OCI-LY7 (cell line): Measurements from ENCODE around the gene TBC1D4. TPM values are rescaled to one million over a fixed set of nuclear protein-coding genes. Genes with fewer than 3 reads are reported as not detected.

Source experiments
- BruUV-seq: library from RNA; stranded (reverse); fragments of 400-500 nt; replicated peaks from 2 replicates; lab custom pipeline; 2021; lab: Mats Ljungman, UMichigan
- CTCF ChIA-PET: fragments of 300-600 bp; sonication (Branson Sonifier 250); formaldehyde crosslinking; loops from one replicate; lab custom pipeline; 2022; ENCODE audit warnings: antibody characterized with exemption; ENCODE audit not compliant: unreplicated experiment; lab: Charles Lee
- POLR2A ChIA-PET: fragments of 300-600 bp; sonication (Branson Sonifier 250); formaldehyde crosslinking; loops from one replicate; lab custom pipeline; 2022; ENCODE audit warnings: antibody characterized with exemption; lab: Charles Lee
- DNase-seq: peaks from one replicate; pipeline ENCODE4 v3.0.0-alpha.2; 2015; ENCODE audit warnings: low spot score
- H2AFZ ChIP-seq: fragments of 200-600 bp; sonication (generic), shearing (Covaris generic); 2 replicates; pipeline ENCODE4 v1.6.1; 2014; ENCODE audit warnings: mild to moderate bottlenecking, antibody characterized with exemption, low read length, moderate library complexity
- H3K27ac ChIP-seq: fragments of 200-600 bp; sonication (generic); 2 replicates; pipeline ENCODE4 v1.5.1; 2014; ENCODE audit warnings: mixed run types, low read depth, mild to moderate bottlenecking, moderate library complexity, low read length, inconsistent platforms; ENCODE audit not compliant: poor library complexity, severe bottlenecking
- H3K36me3 ChIP-seq: fragments of 200-600 bp; sonication (generic); 2 replicates; pipeline ENCODE4 v1.6.1; 2014; ENCODE audit warnings: mild to moderate bottlenecking, antibody characterized with exemption, low read length, moderate library complexity, mixed read lengths; ENCODE audit not compliant: insufficient read depth
- H3K4me1 ChIP-seq: fragments of 200-600 bp; sonication (generic); 2 replicates; pipeline ENCODE4 v1.5.1; 2014; ENCODE audit warnings: mild to moderate bottlenecking, low read length; ENCODE audit not compliant: insufficient read depth, poor library complexity, severe bottlenecking
- H3K4me2 ChIP-seq: fragments of 200-600 bp; sonication (generic); 2 replicates; pipeline ENCODE4 v1.6.1; 2014; ENCODE audit warnings: mild to moderate bottlenecking, low read length
- H3K4me3 ChIP-seq: fragments of 200-600 bp; sonication (generic); 2 replicates; pipeline ENCODE4 v1.5.1; 2014; ENCODE audit warnings: mild to moderate bottlenecking, low read depth, low read length; ENCODE audit not compliant: poor library complexity, severe bottlenecking
- H3K79me2 ChIP-seq: fragments of 200-600 bp; sonication (generic); 2 replicates; pipeline ENCODE4 v1.6.1; 2016; ENCODE audit warnings: low read depth, mild to moderate bottlenecking, low read length, moderate library complexity, mixed read lengths; ENCODE audit not compliant: insufficient read depth
- H3K9me2 ChIP-seq: fragments of 200-600 bp; sonication (generic); 2 replicates; pipeline ENCODE4 v1.6.1; 2016; ENCODE audit warnings: mild to moderate bottlenecking, low read length, mixed read lengths; ENCODE audit not compliant: insufficient read depth
- H3K9me3 ChIP-seq: fragments of 200-600 bp; sonication (generic); 2 replicates; pipeline ENCODE4 v1.6.1; 2014; ENCODE audit warnings: mild to moderate bottlenecking, mixed run types, low read length, mixed read lengths
- H4K20me1 ChIP-seq: fragments of 200-600 bp; sonication (generic); 2 replicates; pipeline ENCODE4 v1.6.1; 2014; ENCODE audit warnings: mild to moderate bottlenecking, antibody characterized with exemption, low read length, moderate library complexity, mixed read lengths; ENCODE audit not compliant: insufficient read depth
- EZH2phosphoT487 ChIP-seq: fragments of 200-600 bp; sonication (generic); IDR thresholded peaks from 2 replicates; pipeline ENCODE4 v1.6.1; 2018; ENCODE audit warnings: low read depth, borderline replicate concordance, mild to moderate bottlenecking, mixed run types, antibody characterized with exemption, low read length, moderate library complexity, mixed read lengths
- intact Hi-C: fragments of 100-400 bp; cut with micrococcal nuclease; formaldehyde crosslinking; loops from one replicate; pipeline ENCODE4 v1.10.0; 2022; ENCODE audit not compliant: unreplicated experiment
- total RNA-seq, 2 experiments: library from RNA; depleted of rRNA in 1 of 2; stranded (reverse); fragments of >200 nt in 1 of 2; shearing (Covaris generic) in 1 of 2; gene quantifications; 2 replicates each; pipeline ENCODE4 v1.2.3, GENCODE V29; 2014 to 2022
- TF ChIP-seq, protein P1 (sequence below): fragments of 200-600 bp; sonication (generic); conservative IDR thresholded peaks from 2 replicates; pipeline ENCODE4 v1.5.1; 2014; ENCODE audit warnings: mild to moderate bottlenecking, antibody characterized with exemption, low read length, moderate library complexity, mixed read lengths

Gene TBC1D4
- total RNA-seq, 2 experiments from 2014 or later: 21.7 to 24.3 TPM

DNA sequence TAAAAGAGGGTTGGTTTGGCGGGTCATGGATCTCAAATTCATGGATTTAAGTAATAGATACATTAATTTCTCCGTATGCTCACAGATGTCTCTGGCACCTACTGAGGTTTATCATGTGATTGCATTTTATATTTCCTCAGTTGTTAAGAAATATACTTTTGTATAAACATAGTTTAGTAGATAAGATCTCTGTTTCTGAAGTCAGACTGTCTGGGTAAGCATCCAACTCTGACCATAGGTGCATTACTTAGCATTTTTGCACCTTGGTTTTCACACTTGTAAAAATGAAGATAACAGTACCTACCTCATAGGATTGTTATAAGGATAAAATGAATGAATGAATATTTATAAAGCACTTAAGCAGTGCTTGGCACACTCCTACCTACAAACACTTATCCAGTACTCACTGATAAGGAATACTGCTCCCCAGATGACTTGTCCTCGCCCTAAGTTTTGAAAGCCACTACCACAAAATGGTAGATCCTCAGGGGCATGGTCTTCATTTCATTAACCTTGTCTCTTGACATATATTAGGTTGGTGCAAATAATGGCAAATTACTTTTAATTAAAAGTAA, 29.2 kb upstream of the TBC1D4 start:
- Histone ChIP-seq H3K4me1 (peaks cover 5% of the 10 kb centered on the region), H3K9me2 (no peaks in the 10 kb centered on the region), H3K4me2 (no peak overlapping the region), H3K4me3 (no peak overlapping the region), H3K9me3 (0 out of 2 replicates have a peak, but pooled peaks cover 8% of the 10 kb centered on the region), H3K36me3 (no peaks in the 10 kb centered on the region), H3K79me2 (no peaks in the 10 kb centered on the region), H4K20me1 (no peaks in the 10 kb centered on the region), H3K27ac (no peak overlapping the region), H2AFZ (no peak overlapping the region)
- no peak for DNase-seq
- intact Hi-C loops: no loop called here
- ChIA-PET POLR2A (interaction anchor here (0.9 kb wide), 1 partner anchor 9 kb away, joined by 3 read pairs; no protein-coding TSS in a partner anchor), CTCF (no interaction called here)
- TF ChIP-seq EZH2phosphoT487: no peak
- TF ChIP-seq, protein P1, sequence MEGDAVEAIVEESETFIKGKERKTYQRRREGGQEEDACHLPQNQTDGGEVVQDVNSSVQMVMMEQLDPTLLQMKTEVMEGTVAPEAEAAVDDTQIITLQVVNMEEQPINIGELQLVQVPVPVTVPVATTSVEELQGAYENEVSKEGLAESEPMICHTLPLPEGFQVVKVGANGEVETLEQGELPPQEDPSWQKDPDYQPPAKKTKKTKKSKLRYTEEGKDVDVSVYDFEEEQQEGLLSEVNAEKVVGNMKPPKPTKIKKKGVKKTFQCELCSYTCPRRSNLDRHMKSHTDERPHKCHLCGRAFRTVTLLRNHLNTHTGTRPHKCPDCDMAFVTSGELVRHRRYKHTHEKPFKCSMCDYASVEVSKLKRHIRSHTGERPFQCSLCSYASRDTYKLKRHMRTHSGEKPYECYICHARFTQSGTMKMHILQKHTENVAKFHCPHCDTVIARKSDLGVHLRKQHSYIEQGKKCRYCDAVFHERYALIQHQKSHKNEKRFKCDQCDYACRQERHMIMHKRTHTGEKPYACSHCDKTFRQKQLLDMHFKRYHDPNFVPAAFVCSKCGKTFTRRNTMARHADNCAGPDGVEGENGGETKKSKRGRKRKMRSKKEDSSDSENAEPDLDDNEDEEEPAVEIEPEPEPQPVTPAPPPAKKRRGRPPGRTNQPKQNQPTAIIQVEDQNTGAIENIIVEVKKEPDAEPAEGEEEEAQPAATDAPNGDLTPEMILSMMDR: no peak
- BruUV-seq: no TSS peak

DNA sequence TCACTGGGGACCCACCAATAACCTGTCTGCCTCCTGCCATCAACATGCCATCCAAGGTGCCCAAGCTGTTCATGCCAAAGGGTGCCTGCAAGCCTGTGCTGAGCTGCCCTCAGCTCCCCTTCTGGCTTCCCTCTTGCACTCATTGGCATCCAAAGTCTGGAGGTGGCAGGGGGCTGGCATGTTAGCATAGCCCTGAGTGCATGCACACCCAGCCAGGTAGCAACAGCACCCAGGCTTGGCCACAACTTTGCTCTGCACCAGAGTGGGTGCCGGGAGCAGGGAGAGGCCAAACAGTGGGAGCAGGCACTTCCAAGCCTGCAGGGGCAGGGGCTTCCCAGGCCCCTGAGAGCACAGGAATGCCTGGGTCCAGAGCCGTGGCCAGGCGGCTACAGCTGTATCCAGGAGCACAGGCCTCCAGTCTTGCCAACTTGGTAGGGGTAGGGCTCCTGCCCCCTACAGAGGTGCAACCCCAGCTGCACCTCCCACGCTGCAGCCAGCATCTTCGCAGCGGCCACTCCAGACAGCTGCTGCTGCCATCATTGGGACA, 26.1 kb upstream of the TBC1D4 start:
- H4K20me1 ChIP-seq: no peaks in the 10 kb centered on the region
- no peak overlapping the region for H2AFZ ChIP-seq
- no peaks in the 10 kb centered on the region for H3K79me2 ChIP-seq
- no peak overlapping the region for H3K4me3 ChIP-seq
- H3K9me3 ChIP-seq: no peaks in the 10 kb centered on the region
- ChIA-PET POLR2A (no interaction called here), CTCF (interaction anchor here (0.6 kb wide), 1 partner anchor 28 kb away, joined by 3 read pairs; no protein-coding TSS in a partner anchor)
- no peak overlapping the region for H3K27ac ChIP-seq
- H3K4me1 ChIP-seq: peaks cover 5% of the 10 kb centered on the region
- no peaks in the 10 kb centered on the region for H3K9me2 ChIP-seq
- intact Hi-C loops: no loop called here
- no peak for TF ChIP-seq EZH2phosphoT487
- TF ChIP-seq, protein P1: no peak
- H3K4me2 ChIP-seq: no peak overlapping the region
- no peak for DNase-seq
- H3K36me3 ChIP-seq: no peaks in the 10 kb centered on the region
- no TSS peak for BruUV-seq
